ENCODE measurements around the gene CREG2. TPM values are rescaled to one million over a fixed set of nuclear protein-coding genes. Genes with fewer than 3 reads are reported as not detected.

The CREG2 gene
- total and polyA plus RNA-seq, 2 donors (not counting 1 experiment from before 2014, with no cell fraction given): 0.08 to 0.50 TPM

DNA sequence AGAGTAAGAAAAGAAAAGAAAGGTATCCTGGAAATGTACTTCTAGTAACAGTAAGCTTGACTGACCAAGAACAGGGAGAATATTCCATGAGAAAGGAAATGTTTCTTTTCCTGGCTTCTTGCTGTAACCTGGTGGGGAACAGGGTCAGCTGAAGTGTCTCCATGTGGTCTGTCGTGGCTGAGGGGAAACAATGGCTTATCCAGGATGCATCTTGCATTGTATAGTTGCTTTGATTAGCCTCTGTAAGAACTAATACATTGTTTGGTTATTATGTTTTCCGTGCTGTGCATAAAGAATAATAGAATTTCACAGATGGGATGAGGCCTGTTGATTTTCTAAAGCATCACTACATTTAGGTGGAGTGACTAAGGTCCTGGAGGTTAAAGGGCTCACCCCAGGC lies 4.9 kb downstream of the CREG2 start:
- TF ChIP-seq, protein P1, sequence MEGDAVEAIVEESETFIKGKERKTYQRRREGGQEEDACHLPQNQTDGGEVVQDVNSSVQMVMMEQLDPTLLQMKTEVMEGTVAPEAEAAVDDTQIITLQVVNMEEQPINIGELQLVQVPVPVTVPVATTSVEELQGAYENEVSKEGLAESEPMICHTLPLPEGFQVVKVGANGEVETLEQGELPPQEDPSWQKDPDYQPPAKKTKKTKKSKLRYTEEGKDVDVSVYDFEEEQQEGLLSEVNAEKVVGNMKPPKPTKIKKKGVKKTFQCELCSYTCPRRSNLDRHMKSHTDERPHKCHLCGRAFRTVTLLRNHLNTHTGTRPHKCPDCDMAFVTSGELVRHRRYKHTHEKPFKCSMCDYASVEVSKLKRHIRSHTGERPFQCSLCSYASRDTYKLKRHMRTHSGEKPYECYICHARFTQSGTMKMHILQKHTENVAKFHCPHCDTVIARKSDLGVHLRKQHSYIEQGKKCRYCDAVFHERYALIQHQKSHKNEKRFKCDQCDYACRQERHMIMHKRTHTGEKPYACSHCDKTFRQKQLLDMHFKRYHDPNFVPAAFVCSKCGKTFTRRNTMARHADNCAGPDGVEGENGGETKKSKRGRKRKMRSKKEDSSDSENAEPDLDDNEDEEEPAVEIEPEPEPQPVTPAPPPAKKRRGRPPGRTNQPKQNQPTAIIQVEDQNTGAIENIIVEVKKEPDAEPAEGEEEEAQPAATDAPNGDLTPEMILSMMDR (conservative IDR thresholded peaks at IDR 0.05 in 1 of 2, IDR thresholded peaks at IDR 0.05 in 1 of 2; ENCODE audit: low read depth in 1 of 2, low read length in 2 of 2): no peak
- no peak for TF ChIP-seq EZH2 (IDR thresholded peaks at IDR 0.05; ENCODE audit: low read length, missing control alignments)
- Histone ChIP-seq H3K4me1 (ENCODE audit: control insufficient read depth, extremely low read depth, insufficient read depth, low read length) (peaks cover 4% of the 10 kb centered on the region), H4K20me1 (ENCODE audit: control insufficient read depth, extremely low read depth, insufficient read depth, low read length) (no peaks in the 10 kb centered on the region), H3K4me3 (replicated peaks in 1 of 4; ENCODE audit: control extremely low read depth in 1 of 4, insufficient read depth in 1 of 4, low read depth in 3 of 4, low read length in 4 of 4) (no peak overlapping the region), H2AFZ (ENCODE audit: low read length) (no peak overlapping the region), H3K27ac (ENCODE audit: insufficient read depth, low read length) (no peak overlapping the region), H3K27me3 (ENCODE audit: control insufficient read depth, insufficient read depth, low read length) (peaks cover 9% of the 10 kb centered on the region), H3K4me2 (ENCODE audit: extremely low read depth, insufficient read depth, low read length) (no peak overlapping the region), H3K9me3 (ENCODE audit: control insufficient read depth, insufficient read depth, low read depth, low read length) (no peaks in the 10 kb centered on the region), H3K9ac (ENCODE audit: insufficient read depth, low read length) (no peak overlapping the region), H3K79me2 (ENCODE audit: control insufficient read depth, insufficient read depth, low read length) (no peaks in the 10 kb centered on the region), H3K36me3 (ENCODE audit: control insufficient read depth, insufficient read depth, low read length) (no peaks in the 10 kb centered on the region)
- no peak for DNase-seq (ENCODE audit: low read depth in 2 of 2)

DNA sequence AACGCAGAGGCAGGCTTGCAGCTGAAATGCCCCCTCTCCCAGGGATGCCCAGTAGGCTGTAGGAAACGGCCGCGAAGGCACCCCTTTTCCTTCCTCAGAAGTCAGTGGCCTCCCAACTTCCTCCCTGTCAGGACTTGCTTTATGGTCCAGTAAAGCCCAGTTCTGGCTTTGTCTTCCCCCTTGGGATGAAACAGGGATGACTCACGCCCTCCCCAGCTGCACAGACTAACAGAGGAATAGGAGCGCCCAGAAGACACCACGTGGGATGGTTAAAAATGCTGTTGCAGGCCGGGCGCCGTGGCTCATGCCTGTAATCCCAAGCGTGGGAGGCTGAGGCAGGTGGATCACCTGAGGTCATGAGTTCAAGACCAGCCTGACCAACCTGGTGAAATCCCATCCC lies 6.9 kb downstream of the CREG2 start:
- peak; percentile 53 to 85 for DNase-seq (ENCODE audit: low read depth in 2 of 2)
- Histone ChIP-seq H3K27ac (ENCODE audit: insufficient read depth, low read length) (no peak overlapping the region), H3K4me3 (replicated peaks in 1 of 4; ENCODE audit: control extremely low read depth in 1 of 4, insufficient read depth in 1 of 4, low read depth in 3 of 4, low read length in 4 of 4) (no peak overlapping the region), H3K9me3 (ENCODE audit: control insufficient read depth, insufficient read depth, low read depth, low read length) (no peaks in the 10 kb centered on the region), H3K4me1 (ENCODE audit: control insufficient read depth, extremely low read depth, insufficient read depth, low read length) (peaks cover 4% of the 10 kb centered on the region), H3K36me3 (ENCODE audit: control insufficient read depth, insufficient read depth, low read length) (no peaks in the 10 kb centered on the region), H4K20me1 (ENCODE audit: control insufficient read depth, extremely low read depth, insufficient read depth, low read length) (no peaks in the 10 kb centered on the region), H3K9ac (ENCODE audit: insufficient read depth, low read length) (no peak overlapping the region), H3K4me2 (ENCODE audit: extremely low read depth, insufficient read depth, low read length) (no peak overlapping the region), H3K27me3 (ENCODE audit: control insufficient read depth, insufficient read depth, low read length) (no peaks in the 10 kb centered on the region), H3K79me2 (ENCODE audit: control insufficient read depth, insufficient read depth, low read length) (no peaks in the 10 kb centered on the region), H2AFZ (ENCODE audit: low read length) (no peak overlapping the region)
- TF ChIP-seq, protein P1 (conservative IDR thresholded peaks at IDR 0.05 in 1 of 2, IDR thresholded peaks at IDR 0.05 in 1 of 2; ENCODE audit: low read depth in 1 of 2, low read length in 2 of 2): no peak
- TF ChIP-seq EZH2 (IDR thresholded peaks at IDR 0.05; ENCODE audit: low read length, missing control alignments): no peak

DNA sequence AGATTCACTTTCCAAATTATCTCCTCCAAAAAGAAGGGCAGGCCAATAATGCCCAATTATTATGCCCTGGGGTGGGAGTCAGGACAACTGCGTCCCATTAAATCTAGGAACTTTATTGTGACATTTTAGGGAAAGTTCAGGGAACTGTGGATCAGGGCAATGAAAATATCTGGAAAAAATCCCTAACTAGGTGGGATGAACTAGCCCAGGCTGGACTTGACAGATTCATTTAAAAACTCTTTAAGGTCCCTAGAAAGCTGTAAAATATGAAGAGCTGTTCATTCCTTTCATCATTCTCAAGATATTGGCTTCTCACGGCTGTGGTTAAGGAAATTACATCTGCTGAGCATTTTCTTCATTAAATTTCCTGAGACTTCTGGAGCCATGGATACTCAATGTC lies 8.2 kb downstream of the CREG2 start:
- Histone ChIP-seq H2AFZ (ENCODE audit: low read length) (no peak overlapping the region), H3K4me1 (ENCODE audit: control insufficient read depth, extremely low read depth, insufficient read depth, low read length) (peaks cover 4% of the 10 kb centered on the region), H3K4me2 (ENCODE audit: extremely low read depth, insufficient read depth, low read length) (no peak overlapping the region), H4K20me1 (ENCODE audit: control insufficient read depth, extremely low read depth, insufficient read depth, low read length) (no peaks in the 10 kb centered on the region), H3K36me3 (ENCODE audit: control insufficient read depth, insufficient read depth, low read length) (no peaks in the 10 kb centered on the region), H3K79me2 (ENCODE audit: control insufficient read depth, insufficient read depth, low read length) (no peaks in the 10 kb centered on the region), H3K9me3 (ENCODE audit: control insufficient read depth, insufficient read depth, low read depth, low read length) (no peaks in the 10 kb centered on the region), H3K27ac (ENCODE audit: insufficient read depth, low read length) (no peak overlapping the region), H3K4me3 (replicated peaks in 1 of 4; ENCODE audit: control extremely low read depth in 1 of 4, insufficient read depth in 1 of 4, low read depth in 3 of 4, low read length in 4 of 4) (no peak overlapping the region), H3K27me3 (ENCODE audit: control insufficient read depth, insufficient read depth, low read length) (no peaks in the 10 kb centered on the region), H3K9ac (ENCODE audit: insufficient read depth, low read length) (no peak overlapping the region)
- TF ChIP-seq, protein P1 (conservative IDR thresholded peaks at IDR 0.05 in 1 of 2, IDR thresholded peaks at IDR 0.05 in 1 of 2; ENCODE audit: low read depth in 1 of 2, low read length in 2 of 2): no peak
- no peak for TF ChIP-seq EZH2 (IDR thresholded peaks at IDR 0.05; ENCODE audit: low read length, missing control alignments)
- DNase-seq (ENCODE audit: low read depth in 2 of 2): no peak

Measured in fibroblast of lung (primary cell).